ENCODE data around the gene DRICH1.

GRCh38 chr22:23583153-23583552 is 49.0 kb downstream of the DRICH1 start:
- TF ChIP-seq, protein P1, sequence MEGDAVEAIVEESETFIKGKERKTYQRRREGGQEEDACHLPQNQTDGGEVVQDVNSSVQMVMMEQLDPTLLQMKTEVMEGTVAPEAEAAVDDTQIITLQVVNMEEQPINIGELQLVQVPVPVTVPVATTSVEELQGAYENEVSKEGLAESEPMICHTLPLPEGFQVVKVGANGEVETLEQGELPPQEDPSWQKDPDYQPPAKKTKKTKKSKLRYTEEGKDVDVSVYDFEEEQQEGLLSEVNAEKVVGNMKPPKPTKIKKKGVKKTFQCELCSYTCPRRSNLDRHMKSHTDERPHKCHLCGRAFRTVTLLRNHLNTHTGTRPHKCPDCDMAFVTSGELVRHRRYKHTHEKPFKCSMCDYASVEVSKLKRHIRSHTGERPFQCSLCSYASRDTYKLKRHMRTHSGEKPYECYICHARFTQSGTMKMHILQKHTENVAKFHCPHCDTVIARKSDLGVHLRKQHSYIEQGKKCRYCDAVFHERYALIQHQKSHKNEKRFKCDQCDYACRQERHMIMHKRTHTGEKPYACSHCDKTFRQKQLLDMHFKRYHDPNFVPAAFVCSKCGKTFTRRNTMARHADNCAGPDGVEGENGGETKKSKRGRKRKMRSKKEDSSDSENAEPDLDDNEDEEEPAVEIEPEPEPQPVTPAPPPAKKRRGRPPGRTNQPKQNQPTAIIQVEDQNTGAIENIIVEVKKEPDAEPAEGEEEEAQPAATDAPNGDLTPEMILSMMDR (conservative IDR thresholded peaks at IDR 0.05; ENCODE audit: low read length): no peak
- no peak for TF ChIP-seq EZH2phosphoT487 (IDR thresholded peaks at IDR 0.05; ENCODE audit: borderline replicate concordance, low read depth, low read length)

All from OCI-LY7 (cell line).